Left ventricle myocardium superior (tissue), 1 donor: ENCODE measurements around the gene ZPBP2. TPM values are rescaled to one million over a fixed set of nuclear protein-coding genes. Genes with fewer than 3 reads are reported as not detected.
"Not testable (repeated sequence)": the region's sequence is repeated elsewhere in the genome, so short reads cannot be mapped to it uniquely, and the experiment has no call there.

Experiments used
- ATAC-seq: fragments of 200-7000 bp; cut with Tn5 transposase; one replicate; pipeline ENCODE4 v1.9.1; 2020; ENCODE audit warnings: mild to moderate bottlenecking, moderate library complexity
- DNase-seq: peaks from one replicate; pipeline ENCODE4 v3.0.0-alpha.2; 2020
- intact Hi-C: fragments of 100-400 bp; cut with micrococcal nuclease; formaldehyde crosslinking; loops from one replicate; pipeline ENCODE4 v1.11.0; 2022
- total RNA-seq: library from RNA; stranded (reverse); fragmentation: NEBNext Ultra II Directional; extraction: Animal tissue kit (Norgen Biotek cat#: 25700); gene quantifications from one replicate; pipeline ENCODE4 v1.2.1, GENCODE V29; 2021
- donor health status: DM: no; HTN: yes; CAD: no; lungs with severe emphysema.

ZPBP2 gene
- total RNA-seq, 1 donor from 2014 or later = not detected

DNA sequence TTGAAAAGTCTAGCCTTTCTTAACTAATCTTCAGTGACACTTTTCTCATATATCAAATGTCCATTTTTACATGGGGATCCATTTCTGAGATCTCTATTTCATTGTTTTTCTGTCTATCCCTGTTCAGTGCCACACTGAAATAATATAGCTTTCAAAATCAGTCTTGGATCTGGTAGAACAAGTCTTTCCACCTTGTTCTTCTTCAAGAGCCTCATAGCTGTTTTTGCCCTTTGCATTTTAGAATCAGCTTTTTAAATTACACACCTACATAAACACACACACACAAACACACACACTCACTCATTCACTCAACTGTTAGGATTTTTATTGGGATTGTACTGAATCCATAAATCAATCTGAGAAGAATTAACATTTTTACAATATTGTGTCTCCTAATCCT is 31.2 kb downstream of the ZPBP2 start:
- no peak for DNase-seq
- no peak for ATAC-seq
- intact Hi-C loops = no loop called here

DNA sequence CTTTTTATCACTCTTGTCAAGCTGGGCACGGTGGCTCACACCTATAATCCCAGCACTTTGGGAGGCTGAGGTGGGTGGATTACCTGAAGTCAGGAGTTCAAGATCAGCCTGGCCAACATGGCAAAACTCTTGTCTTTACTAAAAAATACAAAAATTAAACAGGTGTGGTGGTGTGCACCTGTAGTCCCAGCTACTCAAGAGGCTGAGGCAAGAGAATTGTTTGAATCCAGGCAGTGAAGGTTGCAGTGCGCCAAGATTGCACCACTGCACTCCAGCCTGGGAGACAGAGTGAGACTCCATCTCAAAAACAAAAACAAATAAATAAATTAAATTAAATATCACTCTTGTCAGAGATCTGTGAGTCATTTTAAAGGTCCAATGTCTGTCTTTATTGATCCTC is 34.0 kb downstream of the ZPBP2 start:
- intact Hi-C loops, ATAC-seq, DNase-seq: not testable (repeated sequence)

DNA sequence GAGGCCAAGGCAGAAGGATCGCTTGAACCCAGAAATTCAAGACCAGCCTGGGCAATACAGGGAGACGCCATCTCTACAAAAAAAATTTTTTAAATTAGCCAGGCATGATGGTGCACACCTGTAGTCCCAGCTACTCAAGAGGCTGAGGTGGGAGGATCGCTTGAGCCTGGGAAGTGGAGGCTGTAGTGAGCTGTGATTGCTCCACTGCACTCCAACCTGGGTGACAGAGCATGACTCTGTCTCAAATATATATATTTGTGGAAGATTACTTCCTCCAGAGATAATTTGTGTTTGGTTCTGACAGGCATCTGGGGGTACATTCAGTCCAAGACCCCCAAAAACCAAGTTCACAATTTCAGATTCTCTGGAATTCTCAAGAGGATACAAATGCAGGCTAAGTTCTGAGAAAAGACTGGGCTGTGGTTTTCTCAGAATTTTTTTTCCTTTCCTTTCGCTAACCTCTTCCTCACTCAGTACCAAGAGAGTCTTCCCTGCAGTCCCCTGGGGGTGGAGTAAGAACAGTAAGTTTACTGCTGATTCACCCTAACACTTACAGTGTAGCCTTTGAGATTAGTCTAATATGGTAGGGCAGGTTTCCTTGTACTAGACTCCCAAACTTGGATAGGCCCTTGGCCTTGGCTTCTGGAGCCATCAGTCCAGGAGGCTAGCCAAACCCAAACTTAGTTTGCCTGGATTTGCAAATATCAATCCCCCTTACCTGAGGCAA is 35.3 kb downstream of the ZPBP2 start:
- intact Hi-C loops = no loop called here
- no peak for DNase-seq
- no peak for ATAC-seq

DNA sequence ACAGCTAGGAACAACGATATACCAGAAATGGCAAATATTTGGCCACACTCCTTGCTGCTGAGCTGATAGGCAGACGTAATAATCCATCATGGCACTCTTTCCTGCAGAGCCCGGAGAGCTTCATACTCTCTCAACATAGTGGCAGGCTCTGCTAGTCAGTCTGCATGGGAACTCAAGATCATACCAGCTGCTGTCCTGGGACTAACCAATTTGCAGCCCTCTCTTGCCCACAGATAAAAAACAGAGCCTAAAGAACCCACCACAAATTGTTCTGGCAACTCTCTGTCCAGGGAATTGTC is 36.9 kb downstream of the ZPBP2 start:
- DNase-seq (no peak), ATAC-seq (no peak)
- intact Hi-C loops = no loop called here

DNA sequence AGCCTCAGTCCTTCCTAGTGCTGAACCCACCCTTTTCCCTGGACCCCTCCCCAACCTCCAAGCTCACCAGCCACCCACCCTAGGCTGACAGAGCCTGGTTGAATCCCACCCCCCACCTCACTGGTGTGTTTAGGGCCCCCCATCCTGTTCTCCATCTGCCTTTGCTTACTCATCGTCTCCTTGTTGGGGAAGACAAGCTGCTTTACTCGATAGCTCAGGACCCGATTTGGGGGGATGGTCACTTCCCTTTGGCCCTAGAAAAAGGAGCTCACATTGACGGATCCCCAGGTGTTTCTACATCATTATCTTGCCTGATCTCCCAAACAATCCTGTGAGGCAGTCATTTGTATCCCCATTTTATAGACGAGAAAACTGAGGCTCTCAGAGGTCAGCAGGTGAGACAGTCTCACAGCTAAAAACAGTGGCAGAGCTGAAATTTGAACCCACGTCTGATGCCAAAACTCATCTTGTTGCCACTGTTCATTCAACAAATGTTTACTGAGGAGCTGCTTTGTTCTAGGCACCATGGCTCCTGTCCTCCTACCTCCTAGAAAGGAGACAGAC is 40.9 kb downstream of the ZPBP2 start:
- ATAC-seq (no peak), DNase-seq (no peak)
- intact Hi-C loops = no loop called here

DNA sequence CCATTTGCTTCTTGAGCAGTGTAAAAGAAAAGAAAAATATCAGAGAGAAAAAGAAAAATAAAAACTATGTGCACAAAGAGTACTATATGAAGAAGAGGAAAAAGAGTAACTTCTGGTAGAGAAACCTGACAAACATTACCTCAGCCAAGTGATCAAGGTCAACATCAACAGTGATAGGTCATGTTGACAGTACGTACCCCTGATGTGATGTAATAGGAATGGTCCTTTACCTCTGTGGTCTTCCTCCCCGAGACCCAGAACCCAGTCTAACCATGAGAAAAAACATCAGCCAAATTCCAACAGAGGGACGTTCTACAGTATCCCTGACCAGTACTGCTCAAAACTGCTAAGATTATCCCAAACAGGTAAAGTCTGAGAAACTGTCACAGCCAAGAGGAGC is 46.0 kb downstream of the ZPBP2 start:
- ATAC-seq = no peak
- intact Hi-C loops = no loop called here

DNA sequence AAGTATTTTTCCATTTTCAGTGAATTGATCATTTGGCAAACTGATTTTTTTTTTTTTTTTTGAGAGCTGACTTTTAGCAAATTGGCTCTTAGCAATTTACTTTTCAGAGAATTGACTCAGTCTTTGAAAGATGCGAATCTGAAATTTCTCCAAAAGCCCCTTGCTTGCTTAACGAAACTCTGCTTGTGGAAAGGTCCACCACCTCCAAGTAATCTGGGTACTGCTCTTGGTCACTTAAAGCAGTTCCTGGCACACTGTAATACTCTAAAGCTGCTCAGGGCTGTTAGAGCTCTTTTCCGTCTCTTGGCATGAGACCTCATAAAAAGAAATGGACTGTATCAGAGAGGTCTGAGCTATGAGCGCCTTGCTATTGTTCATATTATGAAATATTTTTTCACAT is 47.6 kb downstream of the ZPBP2 start:
- DNase-seq = no peak
- intact Hi-C loops = no loop called here
- no peak for ATAC-seq

More for the DNA sequence above, 46.0 kb downstream of the ZPBP2 start:
- no peak for DNase-seq

DNA sequence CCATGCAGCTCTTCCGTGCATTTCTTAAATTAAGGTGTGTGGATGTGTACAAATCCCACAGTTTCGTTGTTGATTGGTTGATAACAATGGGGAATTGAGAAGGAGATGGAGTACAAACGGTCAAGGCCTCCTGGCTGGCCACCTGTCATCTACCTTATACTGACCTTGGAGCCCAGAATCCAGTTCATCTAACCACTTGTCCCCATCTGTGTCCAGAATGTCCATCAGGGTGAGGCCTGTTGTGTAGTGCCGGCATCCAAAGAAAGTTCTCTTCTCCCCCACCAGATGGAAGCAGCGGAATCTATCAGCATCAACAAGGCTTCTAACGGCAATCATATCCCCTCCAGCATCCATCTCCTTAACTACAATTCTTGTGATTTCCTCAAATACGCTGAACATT is 48.9 kb downstream of the ZPBP2 start:
- ATAC-seq (no peak), DNase-seq (no peak)
- intact Hi-C loops = no loop called here

DNA sequence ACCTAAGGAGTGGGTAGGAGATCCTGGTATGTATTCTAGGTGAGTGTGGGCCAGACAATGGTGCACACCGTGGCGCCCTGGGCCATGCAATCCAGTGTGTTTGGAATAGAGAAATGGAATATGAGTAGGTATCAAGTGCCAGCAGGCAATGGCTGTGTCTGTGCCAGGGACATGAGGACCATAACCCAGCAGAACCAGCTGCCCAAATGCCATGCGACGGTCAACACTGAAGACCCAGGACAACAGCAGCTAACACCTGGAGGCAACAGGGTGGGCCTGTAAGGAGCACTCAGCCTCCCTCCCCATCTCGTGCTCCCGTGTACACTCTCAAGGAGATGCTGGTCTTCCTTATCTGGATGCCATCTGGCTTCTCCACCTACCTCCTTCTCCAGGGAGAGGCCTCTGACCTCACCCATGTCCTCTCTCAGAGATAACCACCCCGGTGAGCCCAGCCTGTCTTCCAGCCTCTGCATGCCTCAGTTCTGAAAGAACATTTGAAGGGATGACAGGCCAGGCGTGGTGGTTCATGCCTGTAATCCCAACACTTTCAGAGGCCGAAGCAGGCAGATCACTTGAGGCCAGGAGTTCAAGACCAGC is 51.2 kb downstream of the ZPBP2 start:
- no peak for ATAC-seq

DNA sequence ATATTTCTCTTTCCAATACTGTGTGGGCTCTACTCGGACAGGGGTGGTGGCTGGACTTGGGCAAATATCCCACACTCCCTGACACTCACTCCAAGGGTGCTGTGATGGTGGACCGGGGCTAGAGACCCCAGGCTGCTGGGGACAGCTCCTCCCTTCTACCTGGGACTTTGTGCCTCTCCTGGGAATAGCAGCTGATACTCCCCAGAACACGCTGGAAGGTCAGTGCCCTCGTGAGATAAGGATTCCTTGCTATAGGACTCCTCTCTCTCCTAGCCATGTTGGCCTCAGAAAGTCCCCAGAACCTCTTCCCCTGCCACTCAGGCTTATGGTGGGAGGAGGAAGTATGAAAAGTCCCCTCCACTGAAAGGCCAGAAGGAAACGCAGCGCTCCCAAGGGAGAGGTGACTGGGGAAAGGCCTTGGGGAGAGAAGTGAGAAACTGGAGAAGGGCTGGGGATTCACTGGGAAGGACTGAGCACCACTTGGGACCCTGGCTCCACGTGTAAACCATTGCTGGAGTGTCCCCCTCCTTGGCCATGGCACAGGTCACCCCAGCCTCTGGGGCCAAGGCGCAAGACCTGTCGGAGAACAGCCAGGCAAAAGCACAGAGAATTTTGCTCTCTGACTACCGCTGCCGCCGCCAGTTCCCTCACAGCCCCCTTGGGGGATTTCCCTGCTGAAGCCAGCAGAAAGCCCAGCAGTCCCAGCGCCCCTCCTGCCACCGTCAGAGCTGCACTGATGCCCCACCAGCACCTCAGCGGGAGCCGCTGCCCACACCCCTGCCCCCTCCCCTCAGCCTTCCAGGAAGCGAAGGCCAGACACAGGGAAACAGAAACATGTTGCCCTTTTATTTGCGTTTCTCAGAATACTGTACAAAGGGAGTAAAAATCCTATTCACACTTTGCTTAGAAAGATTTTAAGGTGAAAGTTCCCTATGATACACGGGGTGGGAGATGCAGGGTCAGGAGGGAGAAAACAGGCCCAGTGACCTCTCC is 52.5 kb downstream of the ZPBP2 start:
- intact Hi-C loops = no loop called here
- DNase-seq (no peak), ATAC-seq (no peak)

More for the DNA sequence above, 51.2 kb downstream of the ZPBP2 start:
- intact Hi-C loops = no loop called here
- no peak for DNase-seq

DNA sequence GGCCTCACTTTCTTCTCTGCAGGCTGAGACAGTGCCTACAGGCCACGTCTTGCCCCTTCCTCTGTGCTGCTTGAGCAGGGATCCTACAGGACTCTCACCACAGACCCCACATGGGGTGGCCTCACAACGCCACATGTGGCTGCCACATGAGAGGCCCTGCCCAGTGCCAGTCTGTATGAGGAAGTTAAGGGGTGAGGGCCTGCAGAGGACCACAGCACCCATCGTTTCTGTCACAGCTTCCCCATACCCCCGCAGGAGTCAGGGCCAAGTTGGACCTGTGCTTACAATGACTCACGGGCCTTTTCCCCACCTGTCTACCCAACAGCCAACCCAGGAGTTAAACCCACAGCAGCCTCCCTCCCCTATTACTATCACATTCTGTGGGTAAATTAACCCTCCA is 53.3 kb downstream of the ZPBP2 start:
- DNase-seq (no peak), ATAC-seq (no peak)
- intact Hi-C loops = no loop called here

DNA sequence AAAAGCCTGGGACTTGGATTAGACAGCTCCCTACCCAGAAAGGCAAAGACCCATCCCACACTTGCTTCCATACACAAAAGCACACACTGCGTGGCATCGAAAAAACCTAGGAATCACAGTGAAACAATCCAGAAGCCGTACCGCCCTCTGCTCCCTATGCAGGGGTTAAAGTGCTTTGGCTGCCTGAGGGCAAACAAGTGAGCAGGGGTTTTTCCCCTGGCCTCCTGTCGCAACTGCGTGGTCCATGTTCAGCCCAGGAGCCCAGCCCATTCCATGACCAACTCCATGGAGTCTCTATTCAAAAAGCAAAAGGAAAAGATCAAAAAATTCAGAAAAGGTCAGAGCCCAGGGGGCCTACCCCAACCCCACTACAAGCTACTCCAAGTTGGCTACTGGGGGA is 54.0 kb downstream of the ZPBP2 start:
- intact Hi-C loops = no loop called here
- DNase-seq (no peak), ATAC-seq (no peak)

DNA sequence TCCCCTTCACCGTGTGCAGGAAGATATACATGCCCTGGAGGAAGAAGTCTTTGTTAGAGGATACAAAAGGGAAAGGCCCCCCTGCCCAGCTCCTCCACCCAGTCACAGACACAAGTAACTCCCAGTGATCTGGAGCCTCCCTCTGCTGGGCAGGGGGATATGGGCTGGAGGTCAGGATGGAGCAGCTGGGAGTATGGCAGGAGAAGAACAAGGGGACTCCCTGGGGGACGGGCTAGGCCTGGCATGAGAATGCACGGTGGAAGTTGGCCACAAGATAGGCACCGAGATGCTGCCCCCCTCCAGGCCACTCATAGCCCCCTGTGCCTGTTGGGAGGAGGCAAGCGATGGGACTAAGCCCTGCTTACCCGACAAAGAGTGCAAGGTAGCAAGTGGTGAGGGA is 55.2 kb downstream of the ZPBP2 start:
- intact Hi-C loops = no loop called here
- DNase-seq (no peak), ATAC-seq (no peak)

DNA sequence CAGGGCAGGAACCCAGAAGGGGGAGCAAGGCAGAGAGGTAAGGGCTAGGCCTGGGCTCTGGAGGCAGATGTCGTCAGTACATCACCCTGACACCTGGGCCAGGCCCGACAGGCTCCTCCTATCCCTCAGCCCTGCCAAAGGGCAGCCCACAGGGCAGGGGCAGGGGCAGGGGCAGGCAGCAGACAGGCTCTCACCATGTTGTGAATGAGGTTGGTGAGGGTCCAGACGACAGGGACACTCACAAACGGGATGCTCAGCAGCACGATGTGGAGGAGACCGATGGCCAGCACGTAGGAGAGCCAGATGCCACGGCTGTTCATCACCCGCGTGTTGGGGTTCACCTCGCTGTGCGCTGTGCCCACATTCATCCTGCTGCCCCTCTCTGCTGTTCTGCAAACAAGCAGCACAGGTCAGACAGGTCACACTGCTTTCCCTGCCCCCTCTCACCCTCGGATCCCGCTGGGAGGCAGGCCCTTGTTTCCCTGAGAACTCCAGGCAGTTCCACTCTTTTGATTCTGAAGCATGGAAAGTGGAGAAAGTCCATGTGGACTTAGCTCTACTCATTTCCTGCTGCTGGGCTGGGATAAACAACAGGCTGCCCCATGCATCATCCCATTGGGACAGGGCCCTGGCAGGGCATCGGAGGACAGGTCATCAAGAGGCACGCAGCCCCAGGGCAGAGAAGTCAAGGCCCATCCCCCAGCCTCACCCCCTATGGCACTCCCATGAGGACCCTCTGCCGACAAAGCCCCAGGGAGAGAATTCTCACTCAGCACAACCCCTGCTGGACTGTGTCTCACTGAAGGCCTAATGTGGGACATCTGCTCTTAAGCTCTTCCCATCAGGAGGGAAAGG is 56.1 kb downstream of the ZPBP2 start:
- intact Hi-C loops = no loop called here
- no peak for ATAC-seq
- no peak for DNase-seq

DNA sequence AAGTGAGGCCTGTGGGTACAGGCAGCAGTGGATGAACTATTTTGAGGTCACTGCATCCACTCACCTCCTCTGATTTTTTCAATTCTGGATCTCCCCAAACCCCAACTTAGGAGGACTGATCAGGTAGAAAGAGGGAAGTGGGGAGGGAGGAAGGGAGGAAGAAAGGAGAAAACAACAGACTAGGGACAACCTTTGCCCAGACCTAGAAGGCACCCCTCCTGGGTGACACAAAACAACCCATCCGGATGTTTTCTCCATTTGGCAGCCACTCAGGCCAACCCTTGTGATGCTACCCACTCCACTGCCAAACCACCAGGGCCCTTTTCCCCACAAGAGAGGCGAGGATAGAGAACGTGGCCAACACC is 56.7 kb downstream of the ZPBP2 start:
- intact Hi-C loops = no loop called here
- DNase-seq (no peak), ATAC-seq (no peak)

DNA sequence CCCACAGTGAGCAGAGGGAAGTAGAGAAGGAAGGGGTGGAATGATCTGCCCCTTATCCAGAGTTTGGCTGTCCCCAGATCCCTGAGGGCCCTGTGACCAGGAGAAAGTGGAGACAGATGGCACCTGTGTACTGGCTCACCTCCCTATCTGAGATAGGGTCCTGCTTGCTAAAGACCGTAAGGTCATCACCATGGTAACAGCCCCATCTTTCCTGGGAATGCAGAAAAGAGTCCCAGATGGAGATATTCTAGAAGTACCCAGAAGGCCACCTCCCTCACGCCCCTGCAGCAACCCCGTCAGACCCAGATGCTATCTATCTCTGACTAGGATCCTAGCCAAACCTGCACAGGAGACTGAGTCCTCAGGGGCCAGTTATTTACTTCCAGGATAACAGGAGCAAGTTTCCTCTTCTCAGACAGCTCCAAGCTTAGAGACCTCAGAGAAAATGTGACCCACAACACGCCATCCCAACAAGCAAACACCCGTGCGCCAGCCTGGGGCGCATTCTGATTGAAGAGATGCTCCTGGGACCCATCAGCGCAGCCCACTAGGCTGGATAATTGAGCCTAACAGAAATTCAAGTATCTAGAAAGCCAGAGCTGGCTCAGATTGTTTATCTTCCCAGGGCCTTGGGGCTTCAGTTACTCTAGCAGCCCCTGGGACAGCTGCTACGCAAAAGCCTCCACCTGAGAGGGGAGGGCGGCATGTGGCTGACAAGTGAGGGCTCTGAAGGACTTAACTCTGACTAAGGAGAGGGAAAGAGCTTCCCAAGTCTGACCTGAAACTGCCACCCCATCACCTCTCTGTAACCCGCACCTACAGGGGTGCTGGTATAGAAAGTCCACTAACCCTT is 57.5 kb downstream of the ZPBP2 start:
- no peak for DNase-seq
- intact Hi-C loops = no loop called here
- ATAC-seq = no peak

DNA sequence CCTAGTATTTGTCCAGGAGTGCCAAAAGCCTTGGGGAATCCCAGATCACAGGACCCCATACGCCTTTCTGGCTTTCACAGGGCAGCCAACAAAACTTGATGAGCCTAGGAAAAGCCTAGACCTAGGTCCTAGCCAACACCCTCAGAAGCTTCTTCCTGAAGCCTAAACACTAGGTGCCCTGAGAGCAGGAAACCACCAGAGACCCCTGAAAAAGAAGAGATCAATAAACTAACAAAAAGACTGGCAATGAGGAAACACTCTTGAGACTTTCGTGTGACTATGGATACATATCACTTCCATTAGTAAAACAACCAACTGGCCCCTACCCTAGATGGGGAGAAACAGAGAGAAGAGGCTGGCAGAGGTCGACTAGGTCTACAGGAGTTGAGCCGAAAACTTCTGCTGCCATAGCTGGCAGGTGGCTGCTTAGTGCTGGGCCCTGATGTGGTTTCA is 58.2 kb downstream of the ZPBP2 start:
- no peak for ATAC-seq
- no peak for DNase-seq
- intact Hi-C loops = no loop called here

DNA sequence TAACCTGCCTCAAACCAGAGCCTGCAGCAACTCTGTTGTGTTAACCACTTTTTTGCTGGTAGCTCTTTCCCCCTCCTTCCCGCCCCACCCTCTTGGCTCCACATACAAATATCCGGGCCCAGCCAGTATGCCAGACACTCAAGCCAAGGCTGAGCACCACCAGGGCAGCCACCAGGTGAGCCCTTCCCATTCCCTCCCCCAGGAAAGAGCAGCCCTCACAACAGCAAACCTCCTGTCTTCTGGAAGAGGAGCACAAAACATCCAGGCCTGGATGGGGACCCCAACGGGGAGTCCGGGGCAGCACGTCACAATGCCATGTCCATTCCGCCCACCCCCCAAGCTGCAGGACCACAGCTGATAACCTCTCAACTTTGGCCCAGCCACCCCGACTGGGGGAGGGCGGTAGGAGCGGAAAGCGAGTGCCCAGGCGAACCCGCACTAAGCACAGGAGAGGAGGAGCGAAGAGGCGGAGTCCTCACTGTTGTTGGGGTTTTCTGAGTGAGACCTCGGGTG is 58.6 kb downstream of the ZPBP2 start:
- ATAC-seq (peak; percentile 4), DNase-seq (peak; percentile 54)
- intact Hi-C loops = no loop called here
